ENCODE data around the gene TBL1X. TPM values are rescaled to one million over a fixed set of nuclear protein-coding genes. Genes with fewer than 3 reads are reported as not detected.
"Not testable (repeated sequence)": the region's sequence is repeated elsewhere in the genome, so short reads cannot be mapped to it uniquely, and the experiment has no call there.

TBL1X gene
- total RNA-seq, 4 donors from 2014 or later, result 14.8 to 31.7 (median 16.8) TPM

DNA sequence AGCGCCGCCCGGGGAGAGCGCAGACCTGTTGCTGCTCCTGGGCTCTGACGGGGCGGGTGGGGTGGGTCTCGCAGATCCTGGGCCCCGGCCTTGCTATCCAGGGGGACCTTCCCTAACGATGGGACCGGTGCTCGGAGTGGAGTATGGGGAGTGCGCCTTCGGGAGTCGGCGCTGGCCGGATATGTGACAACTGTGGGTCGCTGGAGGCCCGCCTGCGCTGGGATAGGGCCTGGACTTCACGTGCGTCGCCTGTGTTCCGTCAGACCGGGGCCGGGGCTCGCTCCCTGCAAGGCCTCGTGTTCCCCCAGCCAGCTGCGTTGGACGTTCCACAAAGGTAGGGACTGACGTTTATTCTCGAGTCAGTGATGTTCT, 1.3 kb downstream of the TBL1X start:
- WGBS, 2 donors, result 2 to 11% methylated on average over 12 to 14 of the region's 31 CpGs
- intact Hi-C loops (cut with DNase I; ENCODE audit: low total_unique reads), result no loop called here
- peak; percentile 32 to 92 for DNase-seq (ENCODE audit: low spot score in 2 of 2)
- TF ChIP-seq POLR2A (IDR thresholded peaks at IDR 0.05), result no peak
- TF ChIP-seq, protein P1, sequence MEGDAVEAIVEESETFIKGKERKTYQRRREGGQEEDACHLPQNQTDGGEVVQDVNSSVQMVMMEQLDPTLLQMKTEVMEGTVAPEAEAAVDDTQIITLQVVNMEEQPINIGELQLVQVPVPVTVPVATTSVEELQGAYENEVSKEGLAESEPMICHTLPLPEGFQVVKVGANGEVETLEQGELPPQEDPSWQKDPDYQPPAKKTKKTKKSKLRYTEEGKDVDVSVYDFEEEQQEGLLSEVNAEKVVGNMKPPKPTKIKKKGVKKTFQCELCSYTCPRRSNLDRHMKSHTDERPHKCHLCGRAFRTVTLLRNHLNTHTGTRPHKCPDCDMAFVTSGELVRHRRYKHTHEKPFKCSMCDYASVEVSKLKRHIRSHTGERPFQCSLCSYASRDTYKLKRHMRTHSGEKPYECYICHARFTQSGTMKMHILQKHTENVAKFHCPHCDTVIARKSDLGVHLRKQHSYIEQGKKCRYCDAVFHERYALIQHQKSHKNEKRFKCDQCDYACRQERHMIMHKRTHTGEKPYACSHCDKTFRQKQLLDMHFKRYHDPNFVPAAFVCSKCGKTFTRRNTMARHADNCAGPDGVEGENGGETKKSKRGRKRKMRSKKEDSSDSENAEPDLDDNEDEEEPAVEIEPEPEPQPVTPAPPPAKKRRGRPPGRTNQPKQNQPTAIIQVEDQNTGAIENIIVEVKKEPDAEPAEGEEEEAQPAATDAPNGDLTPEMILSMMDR (IDR thresholded peaks at IDR 0.05), result no peak
- peak overlapping the region; percentile 48 for H3K4me3 ChIP-seq (ENCODE audit: low read depth, poor library complexity, severe bottlenecking)

DNA sequence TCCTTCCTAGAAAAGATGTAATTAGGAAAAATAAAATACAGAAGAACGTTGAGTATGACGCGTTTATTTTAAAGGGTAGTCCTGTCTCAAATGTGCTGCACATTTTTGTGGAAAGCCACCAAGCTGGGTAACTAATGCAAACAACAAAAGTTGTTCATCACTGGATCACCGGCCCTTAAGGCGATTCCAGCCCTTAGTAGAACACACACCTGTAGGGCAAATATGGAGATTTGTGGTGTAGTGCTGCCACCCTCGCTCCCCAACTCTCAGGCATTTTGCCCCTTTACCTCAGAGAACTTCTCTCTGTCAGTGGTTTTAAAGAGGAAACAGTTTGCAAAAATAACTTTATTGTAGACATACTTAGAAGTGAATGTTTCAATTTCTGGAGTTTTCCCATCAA, 1.9 kb downstream of the TBL1X start:
- no peak overlapping the region for H3K4me3 ChIP-seq (ENCODE audit: low read depth, poor library complexity, severe bottlenecking)
- DNase-seq (ENCODE audit: low spot score in 2 of 2), result no peak
- no peak for TF ChIP-seq POLR2A (IDR thresholded peaks at IDR 0.05)
- TF ChIP-seq, protein P1 (IDR thresholded peaks at IDR 0.05), result no peak
- 44 to 56% methylated on average over 6 of the region's 6 CpGs for WGBS, 2 donors
- intact Hi-C loops (cut with DNase I; ENCODE audit: low total_unique reads), result no loop called here

DNA sequence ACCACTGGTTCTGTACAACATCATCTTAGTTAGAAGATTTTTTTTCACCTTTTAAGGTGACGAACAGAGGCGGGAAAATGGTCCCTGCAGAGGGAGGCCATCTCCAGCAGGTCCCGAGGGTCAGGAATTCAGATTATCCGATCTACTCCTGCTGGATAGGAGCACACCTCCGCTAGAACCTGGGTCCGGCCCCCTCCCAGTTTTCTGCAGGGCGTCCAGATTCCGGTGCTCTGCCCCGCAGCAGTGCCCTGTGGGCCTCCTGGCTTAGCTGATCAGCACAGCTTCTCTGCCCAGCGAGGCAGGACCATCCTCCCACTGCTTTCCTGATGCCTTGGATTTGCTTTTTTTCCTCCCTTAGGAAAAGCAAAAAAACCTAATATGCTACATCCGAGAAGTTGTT, 2.3 kb downstream of the TBL1X start:
- WGBS, 2 donors, result 57 to 79% methylated on average over 11 of the region's 11 CpGs
- no peak overlapping the region for H3K4me3 ChIP-seq (ENCODE audit: low read depth, poor library complexity, severe bottlenecking)
- DNase-seq (ENCODE audit: low spot score in 2 of 2), result no peak
- TF ChIP-seq, protein P1 (IDR thresholded peaks at IDR 0.05), result no peak
- no peak for TF ChIP-seq POLR2A (IDR thresholded peaks at IDR 0.05)
- intact Hi-C loops (cut with DNase I; ENCODE audit: low total_unique reads), result no loop called here

DNA sequence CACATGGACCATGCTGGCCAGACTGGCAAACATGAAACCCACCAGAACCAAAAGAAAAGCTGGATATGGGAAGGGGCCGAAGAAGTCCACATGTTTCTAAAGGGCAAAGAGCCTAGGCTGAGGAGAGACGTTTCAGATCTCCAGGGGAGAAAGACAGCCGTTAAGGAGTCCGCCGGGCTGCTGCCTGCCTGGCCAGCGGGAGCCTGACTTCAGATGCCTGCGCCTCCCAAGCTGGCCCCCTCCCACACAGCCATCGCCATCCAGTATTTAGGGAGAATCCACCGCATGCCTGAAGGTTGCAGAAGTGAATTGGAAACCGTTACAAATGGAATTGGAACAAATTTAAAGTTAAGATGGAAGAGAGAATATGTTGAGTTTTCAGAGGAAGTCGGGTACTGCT, 2.9 kb downstream of the TBL1X start:
- no peak overlapping the region for H3K4me3 ChIP-seq (ENCODE audit: low read depth, poor library complexity, severe bottlenecking)
- DNase-seq (ENCODE audit: low spot score in 2 of 2), result no peak
- TF ChIP-seq, protein P1 (IDR thresholded peaks at IDR 0.05), result no peak
- TF ChIP-seq POLR2A (IDR thresholded peaks at IDR 0.05), result no peak
- 43 to 82% methylated on average over 11 of the region's 11 CpGs for WGBS, 2 donors
- intact Hi-C loops (cut with DNase I; ENCODE audit: low total_unique reads), result no loop called here

DNA sequence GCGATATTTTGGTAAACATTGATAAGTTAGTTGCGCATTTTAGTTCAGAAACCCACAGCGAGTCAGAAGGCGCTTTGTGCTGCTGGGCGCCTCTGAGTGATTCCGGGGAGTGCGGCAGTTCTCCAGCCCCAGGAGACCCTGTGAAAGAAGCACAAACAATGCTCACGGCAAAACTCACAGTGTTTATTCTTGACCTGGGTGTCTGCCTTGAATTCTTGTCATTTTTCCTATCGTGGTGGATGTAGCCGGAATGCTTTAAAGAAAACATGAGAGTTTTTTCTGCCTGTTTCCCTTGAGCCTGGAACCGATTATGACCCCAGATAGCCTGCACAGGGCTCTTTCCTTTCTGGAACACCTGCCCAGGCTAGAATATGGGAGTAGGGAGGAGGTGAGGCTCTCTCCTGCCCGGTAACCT, 6.7 kb downstream of the TBL1X start:
- TF ChIP-seq, protein P1 (IDR thresholded peaks at IDR 0.05), result no peak
- no peak for TF ChIP-seq POLR2A (IDR thresholded peaks at IDR 0.05)
- WGBS, 2 donors, result 73 to 89% methylated on average over 12 of the region's 12 CpGs
- intact Hi-C loops (cut with DNase I; ENCODE audit: low total_unique reads), result no loop called here
- no peak for DNase-seq (ENCODE audit: low spot score in 2 of 2)
- no peak overlapping the region for H3K4me3 ChIP-seq (ENCODE audit: low read depth, poor library complexity, severe bottlenecking)

DNA sequence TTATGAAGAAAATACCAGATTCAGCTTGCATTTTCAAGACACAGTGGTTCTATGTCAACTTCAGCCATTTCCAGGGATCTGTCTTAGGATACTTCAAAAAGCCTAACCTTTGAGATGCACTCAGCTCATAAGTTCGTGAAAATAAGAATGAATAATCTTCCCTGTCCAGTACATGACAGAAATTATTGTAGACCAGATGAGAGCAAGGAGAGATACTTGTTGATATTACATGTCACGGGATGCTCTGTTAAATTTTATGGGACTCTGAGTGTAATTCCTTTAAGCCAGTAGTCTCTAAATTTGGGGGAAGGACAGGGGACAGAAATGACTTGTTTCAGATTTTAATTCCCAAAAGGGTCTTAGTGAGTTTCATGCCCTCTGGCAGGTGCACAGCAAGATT, 8.8 kb downstream of the TBL1X start:
- TF ChIP-seq POLR2A (IDR thresholded peaks at IDR 0.05), result no peak
- TF ChIP-seq, protein P1 (IDR thresholded peaks at IDR 0.05), result no peak
- intact Hi-C loops (cut with DNase I; ENCODE audit: low total_unique reads), result no loop called here
- DNase-seq (ENCODE audit: low spot score in 2 of 2), result no peak
- H3K4me3 ChIP-seq (ENCODE audit: low read depth, poor library complexity, severe bottlenecking), result no peak overlapping the region
- 85 to 100% methylated on average over 2 of the region's 2 CpGs for WGBS, 2 donors

DNA sequence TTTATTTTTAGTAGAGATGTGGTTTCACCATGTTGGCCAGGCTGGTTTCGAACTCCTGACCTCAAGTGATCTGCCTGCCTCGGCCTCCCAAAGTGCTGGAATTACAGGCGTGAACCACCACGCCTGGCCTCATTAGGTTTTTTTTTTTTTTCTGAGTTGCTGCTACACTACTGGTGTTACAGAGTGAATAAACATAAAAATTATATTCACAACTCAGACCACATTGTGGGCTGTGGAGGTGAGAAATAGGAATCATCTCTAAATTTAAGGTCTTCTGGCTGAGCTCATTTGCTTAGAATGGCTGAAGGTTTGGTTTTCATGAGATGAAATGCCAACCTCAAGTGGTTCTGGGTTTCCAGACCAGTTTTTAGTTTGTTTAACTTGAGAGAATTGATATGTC, 10.6 kb downstream of the TBL1X start:
- H3K4me3 ChIP-seq (ENCODE audit: low read depth, poor library complexity, severe bottlenecking); DNase-seq (ENCODE audit: low spot score in 2 of 2); intact Hi-C loops (cut with DNase I; ENCODE audit: low total_unique reads): not testable (repeated sequence)
- 84 to 89% methylated on average over 4 of the region's 4 CpGs for WGBS, 2 donors
